DOHH2 (cell line): ENCODE measurements around the gene SNX9.
"Not testable (repeated sequence)": the region's sequence is repeated elsewhere in the genome, so short reads cannot be mapped to it uniquely, and the experiment has no call there.

Experiments used
- H3F3A ChIP-seq: fragments of 200-600 bp; sonication (generic), shearing (Covaris generic); 2 replicates; pipeline ENCODE4 v1.6.0; 2016; ENCODE audit warnings: antibody characterized with exemption, mild to moderate bottlenecking; ENCODE audit not compliant: control insufficient read depth, insufficient read depth
- H3K27ac ChIP-seq: fragments of 200-600 bp; sonication (generic); 2 replicates; pipeline ENCODE4 v1.5.1; 2014; ENCODE audit warnings: low read depth, mild to moderate bottlenecking, low read length, moderate library complexity
- H3K27me3 ChIP-seq: fragments of 200-600 bp; sonication (generic); 2 replicates; pipeline ENCODE4 v1.6.1; 2014; ENCODE audit warnings: mild to moderate bottlenecking, low read length, mixed read lengths; ENCODE audit not compliant: control insufficient read depth
- H3K36me3 ChIP-seq: fragments of 200-600 bp; sonication (generic); 2 replicates; pipeline ENCODE4 v1.6.1; 2014; ENCODE audit warnings: mild to moderate bottlenecking, low read length, moderate library complexity, mixed read lengths; ENCODE audit not compliant: control insufficient read depth
- H3K4me1 ChIP-seq: fragments of 200-600 bp; sonication (generic); 2 replicates; pipeline ENCODE4 v1.6.1; 2014; ENCODE audit warnings: mild to moderate bottlenecking, low read length, mixed read lengths; ENCODE audit not compliant: control insufficient read depth
- H3K4me2 ChIP-seq: fragments of 200-600 bp; sonication (generic); 2 replicates; pipeline ENCODE4 v1.6.0; 2014; ENCODE audit warnings: mild to moderate bottlenecking, low read length, moderate library complexity
- H3K4me3 ChIP-seq: fragments of 200-600 bp; sonication (generic); 2 replicates; pipeline ENCODE4 v1.5.1; 2014; ENCODE audit warnings: mild to moderate bottlenecking, low read length, mixed read lengths
- H3K79me2 ChIP-seq: fragments of 200-600 bp; sonication (generic); 2 replicates; pipeline ENCODE4 v1.6.1; 2014; ENCODE audit warnings: mild to moderate bottlenecking, low read length, mixed read lengths; ENCODE audit not compliant: control insufficient read depth
- H3K9me2 ChIP-seq: fragments of 200-600 bp; sonication (generic); replicated peaks from 2 replicates; pipeline ENCODE4 v1.6.1; 2014; ENCODE audit warnings: mild to moderate bottlenecking, low read length, mixed read lengths; ENCODE audit not compliant: control insufficient read depth
- H3K9me3 ChIP-seq: fragments of 200-600 bp; sonication (generic); 2 replicates; pipeline ENCODE4 v1.6.1; 2014; ENCODE audit warnings: antibody characterized with exemption, low read length, mixed read lengths; ENCODE audit not compliant: control insufficient read depth, insufficient read depth
- H4K20me1 ChIP-seq: fragments of 200-600 bp; sonication (generic); 2 replicates; pipeline ENCODE4 v1.6.0; 2014; ENCODE audit warnings: low read depth, mild to moderate bottlenecking, antibody characterized with exemption, low read length, moderate library complexity; ENCODE audit not compliant: control insufficient read depth, insufficient read depth
- EZH2phosphoT487 ChIP-seq: fragments of 200-600 bp; sonication (generic); IDR thresholded peaks from 2 replicates; pipeline ENCODE4 v1.6.1; 2017; ENCODE audit warnings: borderline replicate concordance, mild to moderate bottlenecking, antibody characterized with exemption, low read length, moderate library complexity, mixed read lengths
- TF ChIP-seq, protein P1 (sequence below): fragments of 200-600 bp; sonication (generic); IDR thresholded peaks from one replicate; pipeline ENCODE4 v1.5.1; 2014; ENCODE audit warnings: antibody characterized with exemption, mild to moderate bottlenecking, low read depth, low read length; ENCODE audit not compliant: poor library complexity, severe bottlenecking

The SNX9 gene

DNA sequence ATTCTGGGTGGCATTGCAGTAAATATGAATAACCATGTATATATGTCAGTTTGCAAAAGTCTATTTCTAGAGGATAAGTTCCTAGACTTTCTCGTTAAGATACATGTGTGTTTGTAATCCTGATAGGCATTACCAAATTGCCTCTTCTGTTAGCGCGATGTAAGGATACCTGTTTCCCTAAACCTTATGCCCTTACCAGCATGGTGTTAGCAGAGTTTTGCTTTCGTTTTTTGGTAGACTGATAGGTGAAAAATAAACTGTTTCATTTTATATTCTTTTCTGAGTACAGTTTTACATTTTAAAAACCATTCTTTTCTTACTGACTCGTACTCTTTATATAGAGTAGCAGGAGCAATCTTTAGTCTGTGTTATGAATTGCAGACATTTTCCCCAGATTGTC, 32.3 kb downstream of the SNX9 start:
- Histone ChIP-seq H4K20me1 (no peaks in the 10 kb centered on the region), H3K79me2 (no peaks in the 10 kb centered on the region), H3K4me3 (no peak overlapping the region), H3K9me2 (no peaks in the 10 kb centered on the region), H3F3A (no peaks in the 10 kb centered on the region), H3K9me3 (no peaks in the 10 kb centered on the region), H3K27me3 (peaks cover 16% of the 10 kb centered on the region), H3K4me2 (no peak overlapping the region), H3K4me1 (peaks cover under 1% of the 10 kb centered on the region; the same call in 1 of the 2 replicates), H3K27ac (no peak overlapping the region), H3K36me3 (no peaks in the 10 kb centered on the region)
- no peak for TF ChIP-seq EZH2phosphoT487
- TF ChIP-seq, protein P1, sequence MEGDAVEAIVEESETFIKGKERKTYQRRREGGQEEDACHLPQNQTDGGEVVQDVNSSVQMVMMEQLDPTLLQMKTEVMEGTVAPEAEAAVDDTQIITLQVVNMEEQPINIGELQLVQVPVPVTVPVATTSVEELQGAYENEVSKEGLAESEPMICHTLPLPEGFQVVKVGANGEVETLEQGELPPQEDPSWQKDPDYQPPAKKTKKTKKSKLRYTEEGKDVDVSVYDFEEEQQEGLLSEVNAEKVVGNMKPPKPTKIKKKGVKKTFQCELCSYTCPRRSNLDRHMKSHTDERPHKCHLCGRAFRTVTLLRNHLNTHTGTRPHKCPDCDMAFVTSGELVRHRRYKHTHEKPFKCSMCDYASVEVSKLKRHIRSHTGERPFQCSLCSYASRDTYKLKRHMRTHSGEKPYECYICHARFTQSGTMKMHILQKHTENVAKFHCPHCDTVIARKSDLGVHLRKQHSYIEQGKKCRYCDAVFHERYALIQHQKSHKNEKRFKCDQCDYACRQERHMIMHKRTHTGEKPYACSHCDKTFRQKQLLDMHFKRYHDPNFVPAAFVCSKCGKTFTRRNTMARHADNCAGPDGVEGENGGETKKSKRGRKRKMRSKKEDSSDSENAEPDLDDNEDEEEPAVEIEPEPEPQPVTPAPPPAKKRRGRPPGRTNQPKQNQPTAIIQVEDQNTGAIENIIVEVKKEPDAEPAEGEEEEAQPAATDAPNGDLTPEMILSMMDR = no peak

DNA sequence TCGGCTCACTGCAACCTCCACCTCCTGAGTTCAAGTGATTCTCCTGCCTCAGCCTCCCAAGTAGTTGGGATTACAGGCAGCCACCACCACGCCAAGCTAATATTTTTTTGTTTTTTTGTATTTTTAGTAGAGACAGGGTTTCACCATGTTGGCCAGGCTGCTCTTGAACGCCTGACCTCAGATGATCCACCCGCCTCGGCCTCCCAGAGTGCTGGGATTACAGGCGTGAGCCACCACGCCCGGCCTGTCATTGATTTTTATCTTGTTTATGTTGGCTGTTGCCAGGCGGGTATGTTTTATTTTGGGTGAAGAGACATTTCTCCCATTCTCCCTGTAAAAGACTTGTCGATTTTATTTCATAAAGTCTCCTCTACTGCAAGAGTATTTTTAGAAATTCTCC, 32.8 kb downstream of the SNX9 start:
- not testable (repeated sequence) for H4K20me1 ChIP-seq, H3K4me1 ChIP-seq, H3K9me2 ChIP-seq, H3K27ac ChIP-seq, H3K9me3 ChIP-seq, H3F3A ChIP-seq, H3K4me3 ChIP-seq, H3K36me3 ChIP-seq, H3K79me2 ChIP-seq, H3K4me2 ChIP-seq
- H3K27me3 ChIP-seq = peaks cover 20% of the 10 kb centered on the region

DNA sequence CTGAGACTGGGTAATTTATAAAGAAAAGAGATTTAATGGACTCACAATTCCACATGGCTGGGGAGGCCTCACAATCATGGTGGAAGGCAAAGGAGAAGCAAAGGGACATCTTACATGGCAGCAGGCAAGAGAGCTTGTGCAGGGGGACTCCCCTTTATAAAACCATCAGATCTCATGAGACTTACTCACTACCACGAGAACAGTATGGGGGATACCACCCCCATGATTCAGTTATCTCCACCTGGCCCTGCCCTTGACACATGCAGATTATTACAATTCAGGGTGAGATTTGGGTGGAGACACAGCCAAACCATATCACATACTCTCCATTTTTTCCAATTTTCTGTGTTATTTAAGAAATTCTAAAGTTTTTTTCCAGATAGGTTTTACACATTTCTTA, 35.6 kb downstream of the SNX9 start:
- peaks cover 34% of the 10 kb centered on the region for H3K27me3 ChIP-seq
- H3F3A ChIP-seq, H4K20me1 ChIP-seq, H3K36me3 ChIP-seq, H3K4me1 ChIP-seq, H3K9me3 ChIP-seq, H3K9me2 ChIP-seq, H3K4me2 ChIP-seq, H3K79me2 ChIP-seq, H3K27ac ChIP-seq, H3K4me3 ChIP-seq: not testable (repeated sequence)

DNA sequence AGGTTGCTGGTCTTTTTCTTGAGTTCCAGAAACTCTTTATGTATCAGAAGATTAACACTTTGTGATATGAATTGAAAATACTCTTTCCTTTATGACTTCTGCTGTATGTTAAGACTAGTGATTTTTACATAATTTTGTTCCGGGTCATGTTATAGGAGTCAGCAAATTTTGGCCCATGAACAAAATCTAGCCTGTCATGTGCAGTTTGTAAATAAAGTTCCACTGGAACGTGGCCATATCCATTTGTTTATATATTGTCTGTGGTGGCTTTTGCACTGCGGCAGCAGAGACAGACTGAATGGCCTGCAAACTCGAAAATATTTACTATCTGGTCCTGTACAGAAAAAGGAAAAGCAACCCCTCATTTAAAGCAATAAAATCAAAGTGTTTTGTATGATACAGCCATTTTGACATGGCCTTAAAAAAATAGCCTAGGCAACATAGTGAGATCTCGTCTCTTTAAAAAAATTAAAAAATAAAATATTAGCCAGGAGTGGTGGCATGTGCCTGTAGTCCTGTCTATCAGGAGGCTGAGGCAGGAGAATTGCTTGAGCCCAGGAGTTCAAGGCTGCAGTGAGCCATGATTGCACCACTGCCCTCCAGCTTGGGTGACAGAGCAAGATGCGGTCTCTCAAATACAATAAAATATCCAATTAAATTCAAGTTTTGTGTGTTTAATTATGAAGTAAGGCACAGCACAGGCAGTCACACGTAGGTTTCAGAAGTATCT, 36.9 kb downstream of the SNX9 start:
- TF ChIP-seq EZH2phosphoT487 = no peak
- TF ChIP-seq, protein P1 = no peak
- H3K9me3 ChIP-seq = no peaks in the 10 kb centered on the region
- H3K9me2 ChIP-seq = no peaks in the 10 kb centered on the region
- no peaks in the 10 kb centered on the region for H3K79me2 ChIP-seq
- H3K36me3 ChIP-seq = no peaks in the 10 kb centered on the region
- H3K27ac ChIP-seq = no peak overlapping the region
- no peak overlapping the region for H3K4me3 ChIP-seq
- peaks cover 3% of the 10 kb centered on the region; the same call in 1 of the 2 replicates for H3K4me1 ChIP-seq
- H4K20me1 ChIP-seq = no peaks in the 10 kb centered on the region
- no peaks in the 10 kb centered on the region for H3F3A ChIP-seq
- peaks cover 34% of the 10 kb centered on the region for H3K27me3 ChIP-seq
- H3K4me2 ChIP-seq = no peak overlapping the region
